B cell (primary cell): ENCODE measurements around the gene RNLS.

Experiments used
- CTCF ChIP-seq: fragments of 200-600 bp; IDR thresholded peaks from one replicate; pipeline ENCODE4 v1.8.0; 2022; ENCODE audit warnings: antibody characterized with exemption, mild to moderate bottlenecking
- EZH2 ChIP-seq: IDR thresholded peaks from 2 replicates; pipeline ENCODE4 v1.6.1; 2012; ENCODE audit warnings: borderline replicate concordance, low read depth, mild to moderate bottlenecking, moderate library complexity, low read length; ENCODE audit not compliant: insufficient read depth, poor library complexity, severe bottlenecking

GRCh38 chr10:88230251-88230650 is 352.9 kb downstream of the RNLS start:
- TF ChIP-seq CTCF = no peak
- TF ChIP-seq EZH2 = no peak
